HG02759 (cell line): ENCODE measurements around the gene CTNND1.

Experiments
- ATAC-seq: cut with Tn5 transposase; IDR thresholded peaks from one replicate; pipeline ENCODE4 v1.9.1; 2021; ENCODE audit warnings: mild to moderate bottlenecking, moderate library complexity; ENCODE audit not compliant: unreplicated experiment

Gene CTNND1

DNA sequence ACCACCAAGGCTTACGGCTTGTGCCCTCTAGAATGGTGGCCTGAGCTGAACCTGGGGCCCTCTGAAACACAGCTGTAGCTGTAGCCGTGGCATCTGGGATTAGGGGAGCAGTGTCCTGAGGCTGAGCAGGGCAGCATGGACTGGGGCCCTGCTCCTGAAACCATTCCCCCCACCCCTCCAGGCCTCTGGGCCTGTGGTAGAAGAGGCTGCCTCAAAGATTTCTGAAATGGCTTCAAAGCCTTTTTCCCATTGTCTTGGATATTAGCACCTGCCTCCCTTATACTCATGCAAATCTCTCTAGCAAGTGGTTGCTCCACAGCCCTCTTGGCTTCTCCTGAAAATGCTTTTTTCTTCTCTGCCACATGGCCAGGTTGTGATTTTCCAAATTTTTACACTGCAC is 106.9 kb downstream of the CTNND1 start:
- no peak for ATAC-seq
